Smooth muscle cell (in vitro differentiated cells): Measurements from ENCODE around the gene STK16. TPM values are rescaled to one million over a fixed set of nuclear protein-coding genes. Genes with fewer than 3 reads are reported as not detected.

Experiments used
- DNase-seq: peaks from one replicate; lab custom pipeline; 2025; ENCODE audit not compliant: unreplicated experiment; lab: John Stamatoyannopoulos, UW
- H2AFZ ChIP-seq: fragments of 200-600 bp; sonication (generic); 2 replicates; pipeline ENCODE4 v1.6.0; 2016; ENCODE audit warnings: antibody characterized with exemption, low read depth, mild to moderate bottlenecking
- H3F3A ChIP-seq: fragments of 200-600 bp; sonication (generic); 2 replicates; pipeline ENCODE4 v1.6.0; 2017; ENCODE audit warnings: antibody characterized with exemption, low read depth
- H3K27ac ChIP-seq: fragments of 200-600 bp; sonication (generic); 2 replicates; pipeline ENCODE4 v1.5.1; 2016; ENCODE audit warnings: low read depth, mild to moderate bottlenecking
- H3K27me3 ChIP-seq: fragments of 200-600 bp; sonication (generic); 2 replicates; pipeline ENCODE4 v1.6.1; 2016; ENCODE audit warnings: low read depth, mild to moderate bottlenecking
- H3K36me3 ChIP-seq: fragments of 200-600 bp; sonication (generic); 2 replicates; pipeline ENCODE4 v1.5.1; 2016; ENCODE audit warnings: low read depth
- H3K4me1 ChIP-seq: fragments of 200-600 bp; sonication (generic); 2 replicates; pipeline ENCODE4 v1.5.1; 2016; ENCODE audit warnings: low read depth
- H3K4me2 ChIP-seq: fragments of 200-600 bp; sonication (generic); 2 replicates; pipeline ENCODE4 v1.6.0; 2016; ENCODE audit warnings: mild to moderate bottlenecking
- H3K4me3 ChIP-seq: fragments of 200-600 bp; sonication (generic); 2 replicates; pipeline ENCODE4 v1.5.1; 2016; ENCODE audit warnings: mild to moderate bottlenecking
- H3K79me2 ChIP-seq: fragments of 200-600 bp; sonication (generic); 2 replicates; pipeline ENCODE4 v1.6.0; 2016; ENCODE audit warnings: low read depth, mild to moderate bottlenecking
- H3K9ac ChIP-seq: fragments of 200-600 bp; sonication (generic); 2 replicates; pipeline ENCODE4 v1.6.0; 2016; ENCODE audit warnings: low read depth
- H3K9me3 ChIP-seq: fragments of 200-600 bp; sonication (generic); replicated peaks from 2 replicates; pipeline ENCODE4 v1.5.1; 2016; ENCODE audit warnings: low read depth
- H4K20me1 ChIP-seq: fragments of 200-600 bp; sonication (generic); 2 replicates; pipeline ENCODE4 v1.6.0; 2016; ENCODE audit warnings: low read depth
- CTCF ChIP-seq: fragments of 200-600 bp; sonication (generic); IDR thresholded peaks from 2 replicates; pipeline ENCODE4 v1.5.1; 2017; ENCODE audit warnings: borderline replicate concordance, mild to moderate bottlenecking, antibody characterized with exemption; ENCODE audit not compliant: insufficient read depth, poor library complexity, severe bottlenecking
- WGBS: methylation state at CpG from one replicate; pipeline ENCODE4 v1.1.7; 2016; ENCODE audit warnings: low lambda C conversion rate; 5-methylcytosine and 5-hydroxymethylcytosine counted together
- polyA plus RNA-seq: library from polyadenylated mRNA; unstranded; fragments of >200 nt; fragmentation: Nextera tagmentation; extraction: Ambion mirVana; gene quantifications from 2 replicates; pipeline ENCODE4 v1.2.1, GENCODE V29; 2016
- total RNA-seq: library from RNA; depleted of rRNA; stranded (reverse); fragments of >200 nt; gene quantifications from 2 replicates; pipeline ENCODE4 v1.2.3, GENCODE V29; 2014

STK16 gene
- total and polyA plus RNA-seq, 2 experiments from 2014 or later = 8.8 to 15.2 TPM

- 98% methylated on average over 27 of the region's 27 CpGs for WGBS
Measured at GRCh38 chr2:219215871-219216534, 29.3 kb upstream of the STK16 start.

GRCh38 chr2:219216535-219216915, 28.8 kb upstream of the STK16 start:
- Histone ChIP-seq H3K79me2 (peaks cover 10% of the 10 kb centered on the region), H3F3A (peaks cover 14% of the 10 kb centered on the region), H3K4me3 (no peak overlapping the region), H3K9ac (no peak overlapping the region), H3K36me3 (no peaks in the 10 kb centered on the region), H4K20me1 (no peaks in the 10 kb centered on the region), H2AFZ (no peak overlapping the region), H3K4me1 (peaks cover 7% of the 10 kb centered on the region), H3K9me3 (no peaks in the 10 kb centered on the region), H3K27me3 (no peaks in the 10 kb centered on the region), H3K4me2 (no peak overlapping the region), H3K27ac (no peak overlapping the region)
- no peak for TF ChIP-seq CTCF
- WGBS = 90% methylated on average over 6 of the region's 6 CpGs
- DNase-seq = no peak

More at GRCh38 chr2:219215871-219216534, 29.3 kb upstream of the STK16 start:
- H3F3A ChIP-seq = peaks cover 14% of the 10 kb centered on the region
- peaks cover 10% of the 10 kb centered on the region for H3K79me2 ChIP-seq
- H3K27me3 ChIP-seq = no peaks in the 10 kb centered on the region
- H3K4me3 ChIP-seq = no peak overlapping the region
- no peak overlapping the region for H3K9ac ChIP-seq
- H3K36me3 ChIP-seq = no peaks in the 10 kb centered on the region
- H4K20me1 ChIP-seq = no peaks in the 10 kb centered on the region
- H3K9me3 ChIP-seq = no peaks in the 10 kb centered on the region
- H3K4me2 ChIP-seq = no peak overlapping the region
- DNase-seq = no peak
- TF ChIP-seq CTCF = no peak
- no peak overlapping the region for H2AFZ ChIP-seq
- peaks cover 7% of the 10 kb centered on the region for H3K4me1 ChIP-seq
- H3K27ac ChIP-seq = no peak overlapping the region

- H3K4me1 ChIP-seq = peaks cover 7% of the 10 kb centered on the region
- H3K9me3 ChIP-seq = no peaks in the 10 kb centered on the region
- WGBS = under 1% methylated on average over 37 of the region's 37 CpGs
- peak overlapping the region; percentile 92 for H3K4me2 ChIP-seq
- H3K27ac ChIP-seq = peak overlapping the region; percentile 77
- DNase-seq = peak; percentile 87
- no peaks in the 10 kb centered on the region for H4K20me1 ChIP-seq
- peak overlapping the region; percentile 36 for H3K9ac ChIP-seq
- H3K79me2 ChIP-seq = peaks cover 10% of the 10 kb centered on the region
- peak overlapping the region; percentile 53 for H3K4me3 ChIP-seq
- H3F3A ChIP-seq = peaks cover 14% of the 10 kb centered on the region
- H3K36me3 ChIP-seq = peaks cover under 1% of the 10 kb centered on the region
- no peak for TF ChIP-seq CTCF
- no peaks in the 10 kb centered on the region for H3K27me3 ChIP-seq
- peak overlapping the region; percentile 9 for H2AFZ ChIP-seq
Measured at GRCh38 chr2:219218217-219218731, 27.0 kb upstream of the STK16 start.
